Neutrophil (primary cell): Measurements from ENCODE around the gene PRR3.
A peak's percentile ranks its signal among the peaks of the same experiment; 100 is the strongest.
"Not testable (repeated sequence)": the region's sequence is repeated elsewhere in the genome, so short reads cannot be mapped to it uniquely, and the experiment has no call there.

Experiments
- H3K27ac ChIP-seq: fragments of 200-600 bp; sonication (generic); 2 replicates; pipeline ENCODE4 v1.5.1; 2016; ENCODE audit warnings: mild to moderate bottlenecking, moderate library complexity
- H3K27me3 ChIP-seq: fragments of 200-600 bp; sonication (generic); 2 replicates; pipeline ENCODE4 v1.6.0; 2016; ENCODE audit warnings: mild to moderate bottlenecking
- H3K36me3 ChIP-seq: fragments of 200-600 bp; sonication (generic); 2 replicates; pipeline ENCODE4 v1.5.1; 2017
- H3K4me1 ChIP-seq, 2 experiments: fragments of 200-600 bp in 1 of 2; sonication (generic) in 1 of 2; 1 replicate in 1 of 2; 2 replicates in 1 of 2; pipeline versions ENCODE4 v1.5.1 to v1.6.1; 2013 to 2016; ENCODE audit warnings: low read depth in 1 of 2, low read length in 1 of 2, mild to moderate bottlenecking in 1 of 2, moderate library complexity in 1 of 2; ENCODE audit not compliant: control insufficient read depth in 1 of 2, insufficient read depth in 1 of 2
- H3K4me3 ChIP-seq, 2 experiments: fragments of 200-600 bp in 1 of 2; sonication (generic) in 1 of 2; 1 replicate in 1 of 2; 2 replicates in 1 of 2; pipeline ENCODE4 v1.5.1; 2013 to 2016; ENCODE audit warnings: low read depth in 1 of 2, low read length in 1 of 2, mild to moderate bottlenecking in 1 of 2, moderate library complexity in 1 of 2
- H3K9me3 ChIP-seq: fragments of 200-600 bp; sonication (generic); 2 replicates; pipeline ENCODE4 v1.5.1; 2016
- TF ChIP-seq, protein P1 (sequence below): fragments of 200-600 bp; sonication (generic); IDR thresholded peaks from 2 replicates; pipeline ENCODE4 v1.5.1; 2016; ENCODE audit warnings: antibody characterized with exemption

The PRR3 gene

GRCh38 chr6:30597315-30598144 lies 40.4 kb downstream of the PRR3 start:
- H3K36me3 ChIP-seq, result peaks cover 48% of the 10 kb centered on the region
- H3K4me1 ChIP-seq, H3K4me3 ChIP-seq, H3K27me3 ChIP-seq, H3K27ac ChIP-seq, H3K9me3 ChIP-seq: not testable (repeated sequence)
- TF ChIP-seq, protein P1, sequence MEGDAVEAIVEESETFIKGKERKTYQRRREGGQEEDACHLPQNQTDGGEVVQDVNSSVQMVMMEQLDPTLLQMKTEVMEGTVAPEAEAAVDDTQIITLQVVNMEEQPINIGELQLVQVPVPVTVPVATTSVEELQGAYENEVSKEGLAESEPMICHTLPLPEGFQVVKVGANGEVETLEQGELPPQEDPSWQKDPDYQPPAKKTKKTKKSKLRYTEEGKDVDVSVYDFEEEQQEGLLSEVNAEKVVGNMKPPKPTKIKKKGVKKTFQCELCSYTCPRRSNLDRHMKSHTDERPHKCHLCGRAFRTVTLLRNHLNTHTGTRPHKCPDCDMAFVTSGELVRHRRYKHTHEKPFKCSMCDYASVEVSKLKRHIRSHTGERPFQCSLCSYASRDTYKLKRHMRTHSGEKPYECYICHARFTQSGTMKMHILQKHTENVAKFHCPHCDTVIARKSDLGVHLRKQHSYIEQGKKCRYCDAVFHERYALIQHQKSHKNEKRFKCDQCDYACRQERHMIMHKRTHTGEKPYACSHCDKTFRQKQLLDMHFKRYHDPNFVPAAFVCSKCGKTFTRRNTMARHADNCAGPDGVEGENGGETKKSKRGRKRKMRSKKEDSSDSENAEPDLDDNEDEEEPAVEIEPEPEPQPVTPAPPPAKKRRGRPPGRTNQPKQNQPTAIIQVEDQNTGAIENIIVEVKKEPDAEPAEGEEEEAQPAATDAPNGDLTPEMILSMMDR, result peak; percentile 92

- peak overlapping the region; percentile 58 for H3K27ac ChIP-seq
- no peaks in the 10 kb centered on the region for H3K27me3 ChIP-seq
- H3K4me1 ChIP-seq, result no peaks in the 10 kb centered on the region
- H3K4me3 ChIP-seq, result no peak overlapping the region
- peaks cover 58% of the 10 kb centered on the region for H3K36me3 ChIP-seq
- TF ChIP-seq, protein P1, result no peak
- H3K9me3 ChIP-seq, result no peaks in the 10 kb centered on the region
Measured at GRCh38 chr6:30598912-30599624, 42.0 kb downstream of the PRR3 start.

- Histone ChIP-seq H3K27ac (peak overlapping the region; percentile 58), H3K27me3 (no peaks in the 10 kb centered on the region), H3K9me3 (no peaks in the 10 kb centered on the region), H3K36me3 (peaks cover 58% of the 10 kb centered on the region), H3K4me3 (no peak overlapping the region), H3K4me1 (no peaks in the 10 kb centered on the region)
- TF ChIP-seq, protein P1, result no peak
Measured at GRCh38 chr6:30599625-30600324, 42.7 kb downstream of the PRR3 start.

- Histone ChIP-seq H3K4me1 (no peaks in the 10 kb centered on the region), H3K27ac (peak overlapping the region; percentile 58), H3K9me3 (no peaks in the 10 kb centered on the region), H3K4me3 (no peak overlapping the region), H3K36me3 (peaks cover 62% of the 10 kb centered on the region), H3K27me3 (no peaks in the 10 kb centered on the region)
- TF ChIP-seq, protein P1, result no peak
Measured at GRCh38 chr6:30600451-30600961, 43.4 kb downstream of the PRR3 start.

GRCh38 chr6:30601436-30601814 lies 44.3 kb downstream of the PRR3 start:
- Histone ChIP-seq H3K27me3 (no peaks in the 10 kb centered on the region), H3K27ac (peak overlapping the region; percentile 58), H3K9me3 (no peaks in the 10 kb centered on the region), H3K4me3 (no peak overlapping the region), H3K36me3 (peaks cover 71% of the 10 kb centered on the region), H3K4me1 (peaks cover 3 to 5% of the 10 kb centered on the region in 2 experiments)
- TF ChIP-seq, protein P1, result no peak
